MCF 10A (cell line): ENCODE results near the gene EIF3M. TPM values are rescaled to one million over a fixed set of nuclear protein-coding genes. Genes with fewer than 3 reads are reported as not detected.

ENCODE experiments used
- BruUV-seq: library from RNA; stranded (reverse); fragments of 400-500 nt; replicated peaks from 2 replicates; lab custom pipeline; 2021; lab: Mats Ljungman, UMichigan
- CTCF ChIA-PET: fragments of 300-600 bp; sonication (Branson Sonifier 250); formaldehyde crosslinking; extraction: SDS; loops from one replicate; lab custom pipeline; 2021; ENCODE audit warnings: antibody characterized with exemption, inconsistent platforms; lab: Yijun Ruan, JAX
- POLR2A ChIA-PET: fragments of 300-600, 350-650 bp; sonication (Branson Sonifier 250); formaldehyde crosslinking; extraction: SDS; loops from one replicate; lab custom pipeline; 2020; ENCODE audit warnings: antibody characterized with exemption, inconsistent platforms; lab: Yijun Ruan, JAX
- DNase-seq: peaks from one replicate; pipeline ENCODE4 v3.0.0-alpha.2; 2018; ENCODE audit not compliant: unreplicated experiment
- H3K27ac Mint-ChIP-seq: one replicate; pipeline ENCODE4 v1.8.0; 2022; ENCODE audit warnings: mild to moderate bottlenecking, low read depth, mixed read lengths; ENCODE audit not compliant: unreplicated experiment
- H3K27me3 Mint-ChIP-seq: one replicate; pipeline ENCODE4 v1.8.0; 2022; ENCODE audit warnings: mixed read lengths; ENCODE audit not compliant: insufficient read depth, unreplicated experiment
- H3K36me3 Mint-ChIP-seq: one replicate; pipeline ENCODE4 v1.8.0; 2022; ENCODE audit warnings: mild to moderate bottlenecking, moderate library complexity, mixed read lengths; ENCODE audit not compliant: insufficient read depth, unreplicated experiment
- H3K4me1 Mint-ChIP-seq: one replicate; pipeline ENCODE4 v1.8.0; 2022; ENCODE audit warnings: mixed read lengths; ENCODE audit not compliant: insufficient read depth, unreplicated experiment
- H3K4me3 Mint-ChIP-seq: one replicate; pipeline ENCODE4 v1.8.0; 2022; ENCODE audit warnings: mild to moderate bottlenecking, moderate library complexity, mixed read lengths; ENCODE audit not compliant: unreplicated experiment
- H3K9me3 Mint-ChIP-seq: one replicate; pipeline ENCODE4 v1.8.0; 2022; ENCODE audit warnings: mixed read lengths; ENCODE audit not compliant: unreplicated experiment
- CTCF ChIP-seq: fragments of 200-600 bp; IDR thresholded peaks from one replicate; pipeline ENCODE4 v1.8.0; 2022; ENCODE audit warnings: antibody characterized with exemption, mild to moderate bottlenecking; ENCODE audit not compliant: unreplicated experiment
- intact Hi-C: fragments of 100-400 bp; cut with micrococcal nuclease; formaldehyde crosslinking; loops from 2 replicates; pipeline ENCODE4 v1.14.1; 2022
- total RNA-seq: library from RNA; stranded (reverse); gene quantifications from 2 replicates; pipeline ENCODE4 v1.2.3, GENCODE V29; 2022

EIF3M gene
- total RNA-seq, 1 experiment from 2014 or later = 443 TPM

GRCh38 chr11:32562839-32563599, 20.6 kb upstream of the EIF3M start:
- intact Hi-C loops = no loop called here
- Mint-ChIP-seq H3K27ac (no peak overlapping the region), H3K4me1 (no peaks in the 10 kb centered on the region), H3K36me3 (no peaks in the 10 kb centered on the region), H3K27me3 (no peaks in the 10 kb centered on the region), H3K9me3 (no peaks in the 10 kb centered on the region), H3K4me3 (no peak overlapping the region)
- DNase-seq = no peak
- ChIA-PET POLR2A (no interaction called here), CTCF (interaction anchor here (0.6 kb wide), 1 partner anchor 9 kb away, joined by 3 read pairs; no protein-coding TSS in a partner anchor)
- no TSS peak for BruUV-seq
- TF ChIP-seq CTCF = no peak

- intact Hi-C loops = no loop called here
- no TSS peak for BruUV-seq
- ChIA-PET POLR2A (no interaction called here), CTCF (interaction anchor here (0.6 kb wide), 1 partner anchor 8 kb away, joined by 3 read pairs; no protein-coding TSS in a partner anchor)
- TF ChIP-seq CTCF = no peak
- Mint-ChIP-seq H3K27me3 (no peaks in the 10 kb centered on the region), H3K4me3 (no peak overlapping the region), H3K9me3 (no peaks in the 10 kb centered on the region), H3K4me1 (no peaks in the 10 kb centered on the region), H3K27ac (no peak overlapping the region), H3K36me3 (no peaks in the 10 kb centered on the region)
- no peak for DNase-seq
Observed at GRCh38 chr11:32563600-32563959, 20.1 kb upstream of the EIF3M start.

GRCh38 chr11:32566517-32566916, 17.1 kb upstream of the EIF3M start:
- Mint-ChIP-seq H3K9me3 (no peaks in the 10 kb centered on the region), H3K4me3 (no peak overlapping the region), H3K27me3 (no peaks in the 10 kb centered on the region), H3K4me1 (no peaks in the 10 kb centered on the region), H3K27ac (no peak overlapping the region), H3K36me3 (peaks cover 2% of the 10 kb centered on the region)
- no TSS peak for BruUV-seq
- no peak for TF ChIP-seq CTCF
- POLR2A ChIA-PET = no interaction called here
- intact Hi-C loops = no loop called here
- no peak for DNase-seq
- CTCF ChIA-PET = no interaction called here

- no TSS peak for BruUV-seq
- Mint-ChIP-seq H3K36me3 (peaks cover 4% of the 10 kb centered on the region), H3K4me1 (no peaks in the 10 kb centered on the region), H3K9me3 (no peaks in the 10 kb centered on the region), H3K4me3 (no peak overlapping the region), H3K27me3 (no peaks in the 10 kb centered on the region), H3K27ac (no peak overlapping the region)
- CTCF ChIA-PET = no interaction called here
- TF ChIP-seq CTCF = no peak
- POLR2A ChIA-PET = no interaction called here
- intact Hi-C loops = no loop called here
- no peak for DNase-seq
Observed at GRCh38 chr11:32567154-32567553, 16.5 kb upstream of the EIF3M start.
